Endothelial cell of umbilical vein (primary cell): Measurements from ENCODE around the gene FGF2.

ENCODE experiments used
- GATA2 ChIP-seq: IDR thresholded peaks from 2 replicates; pipeline ENCODE4 v1.7.0; 2011; ENCODE audit warnings: low read depth, mild to moderate bottlenecking, moderate library complexity, mixed read lengths, low read length; ENCODE audit not compliant: insufficient read length, insufficient read depth
- MYC ChIP-seq: IDR thresholded peaks from one replicate; pipeline ENCODE4 v1.6.1; 2011; ENCODE audit warnings: mild to moderate bottlenecking, low read depth, low read length
- POLR2A ChIP-seq: IDR thresholded peaks from 2 replicates; pipeline ENCODE4 v1.6.1; 2012; ENCODE audit warnings: low read depth, mild to moderate bottlenecking, control low read depth, low read length
- TF ChIP-seq, protein P1 (sequence below), 2 donors: IDR thresholded peaks; 1 replicate in 1 of 2; 2 replicates in 1 of 2; pipeline ENCODE4 v1.5.1; 2011; ENCODE audit warnings: low read length in 2 of 2, mild to moderate bottlenecking in 2 of 2, moderate library complexity in 2 of 2, control low read depth in 1 of 2, inconsistent platforms in 1 of 2, low read depth in 1 of 2; ENCODE audit not compliant: insufficient read depth in 1 of 2; ENCODE audit errors: extremely low read depth in 1 of 2

- TF ChIP-seq MYC: no peak
- TF ChIP-seq, protein P1, sequence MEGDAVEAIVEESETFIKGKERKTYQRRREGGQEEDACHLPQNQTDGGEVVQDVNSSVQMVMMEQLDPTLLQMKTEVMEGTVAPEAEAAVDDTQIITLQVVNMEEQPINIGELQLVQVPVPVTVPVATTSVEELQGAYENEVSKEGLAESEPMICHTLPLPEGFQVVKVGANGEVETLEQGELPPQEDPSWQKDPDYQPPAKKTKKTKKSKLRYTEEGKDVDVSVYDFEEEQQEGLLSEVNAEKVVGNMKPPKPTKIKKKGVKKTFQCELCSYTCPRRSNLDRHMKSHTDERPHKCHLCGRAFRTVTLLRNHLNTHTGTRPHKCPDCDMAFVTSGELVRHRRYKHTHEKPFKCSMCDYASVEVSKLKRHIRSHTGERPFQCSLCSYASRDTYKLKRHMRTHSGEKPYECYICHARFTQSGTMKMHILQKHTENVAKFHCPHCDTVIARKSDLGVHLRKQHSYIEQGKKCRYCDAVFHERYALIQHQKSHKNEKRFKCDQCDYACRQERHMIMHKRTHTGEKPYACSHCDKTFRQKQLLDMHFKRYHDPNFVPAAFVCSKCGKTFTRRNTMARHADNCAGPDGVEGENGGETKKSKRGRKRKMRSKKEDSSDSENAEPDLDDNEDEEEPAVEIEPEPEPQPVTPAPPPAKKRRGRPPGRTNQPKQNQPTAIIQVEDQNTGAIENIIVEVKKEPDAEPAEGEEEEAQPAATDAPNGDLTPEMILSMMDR (IDR thresholded peaks at IDR 0.05; ENCODE audit: extremely low read depth in 1 of 2, insufficient read depth in 1 of 2, low read depth in 1 of 2, low read length in 2 of 2): no peak
- TF ChIP-seq POLR2A: no peak
- no peak for TF ChIP-seq GATA2
Measured at GRCh38 chr4:122932763-122933162, 106.1 kb downstream of the FGF2 start.
